HG02623 (cell line): ENCODE measurements around the gene DHX8.

Source experiments
- ATAC-seq: cut with Tn5 transposase; IDR thresholded peaks from one replicate; pipeline ENCODE4 v1.9.1; 2021; ENCODE audit warnings: moderate library complexity; ENCODE audit not compliant: unreplicated experiment

Gene DHX8

DNA sequence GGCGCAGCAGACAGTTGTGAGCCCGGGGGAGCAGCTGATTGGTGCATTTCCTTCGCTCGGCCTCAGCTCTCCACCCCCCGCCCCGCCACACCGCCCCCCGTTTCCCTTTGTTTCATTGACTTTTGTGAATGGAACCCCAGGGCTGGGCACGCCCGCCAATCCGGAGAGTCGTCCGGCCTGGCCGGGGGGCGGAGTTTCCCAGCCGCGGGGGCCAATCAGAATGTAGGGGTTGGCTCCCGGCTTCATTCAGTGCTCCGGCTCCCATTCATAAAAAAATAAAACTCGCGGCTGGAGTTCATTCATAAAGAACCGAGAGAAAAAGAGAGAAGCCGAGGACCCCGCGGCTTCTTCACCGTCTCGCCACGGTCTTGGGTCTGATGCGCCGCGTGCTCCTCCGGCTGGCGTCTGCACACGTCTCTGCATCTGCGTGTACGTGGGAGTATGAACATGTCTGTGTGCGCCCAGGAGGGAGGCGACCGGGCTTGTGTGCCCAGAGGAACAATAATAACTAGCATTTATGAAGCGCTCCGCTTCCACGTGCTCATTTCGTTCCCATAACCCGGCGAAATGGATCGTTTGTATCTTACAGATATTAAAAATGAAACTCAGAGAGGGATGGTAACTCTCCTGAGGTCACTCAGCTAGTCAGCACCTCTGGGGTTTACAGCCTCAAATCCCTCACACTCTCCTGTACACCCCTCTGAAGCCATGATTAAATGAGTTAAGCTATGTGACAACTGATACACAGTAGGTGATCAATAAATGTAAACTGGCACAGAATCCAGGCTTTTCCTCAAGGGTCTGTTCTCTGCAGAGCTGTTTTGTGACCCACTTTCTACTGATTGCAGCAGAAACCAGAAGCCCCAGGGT is 62.8 kb downstream of the DHX8 start, which contains the start of gene ETV4:
ETV4 (minus strand) TSS at position 22 of the 870 bp plus-strand sequence. CDS start 723 bp downstream, outside the sequence.
- ATAC-seq = peak; percentile 83

DNA sequence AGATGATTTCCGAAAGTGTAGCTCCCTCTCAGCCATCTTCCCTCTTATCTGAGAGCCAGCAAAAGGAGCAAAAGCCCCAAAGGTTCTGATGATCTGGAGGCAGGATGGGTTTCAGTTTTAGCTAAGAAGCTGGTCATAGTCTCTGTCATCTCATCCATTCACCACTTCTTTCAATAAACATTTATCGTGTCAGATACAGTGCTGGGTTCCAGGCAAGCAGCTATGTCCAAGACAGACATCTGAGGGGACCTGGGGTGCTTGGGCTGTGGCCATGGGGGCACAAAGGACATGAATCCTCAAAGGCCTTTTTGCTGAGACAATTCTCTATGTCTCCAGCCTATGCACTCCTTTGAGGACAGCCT is 63.4 kb downstream of the DHX8 start:
- ATAC-seq = no peak

DNA sequence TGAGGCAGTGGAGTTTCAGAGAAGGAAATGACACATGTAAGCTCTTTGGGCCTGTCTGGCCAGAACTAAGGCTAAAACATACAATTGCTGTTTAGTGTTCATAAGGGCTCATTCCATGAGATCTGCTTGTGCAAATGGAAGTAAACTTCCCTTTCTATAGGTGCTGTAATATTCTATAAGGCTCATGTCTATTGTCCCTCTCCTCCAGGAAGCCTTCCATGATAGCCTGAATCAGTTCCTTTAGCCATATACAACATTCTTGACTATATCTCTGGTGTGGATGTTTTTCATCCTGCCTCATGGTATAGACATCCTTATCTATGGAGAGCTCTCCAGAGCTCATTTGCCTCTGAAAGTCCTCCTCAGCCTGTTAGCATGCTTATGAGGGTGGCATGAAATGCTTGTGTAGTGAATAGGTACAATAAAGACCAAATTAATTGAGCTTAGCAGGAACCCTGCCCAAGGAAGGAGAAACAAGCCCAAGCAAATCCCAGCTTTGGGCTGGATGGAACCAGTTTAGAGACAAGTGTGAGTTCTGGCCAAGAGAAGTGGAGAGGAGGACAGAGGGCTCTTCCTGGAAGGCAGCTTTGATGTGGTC is 64.0 kb downstream of the DHX8 start:
- ATAC-seq = no peak

DNA sequence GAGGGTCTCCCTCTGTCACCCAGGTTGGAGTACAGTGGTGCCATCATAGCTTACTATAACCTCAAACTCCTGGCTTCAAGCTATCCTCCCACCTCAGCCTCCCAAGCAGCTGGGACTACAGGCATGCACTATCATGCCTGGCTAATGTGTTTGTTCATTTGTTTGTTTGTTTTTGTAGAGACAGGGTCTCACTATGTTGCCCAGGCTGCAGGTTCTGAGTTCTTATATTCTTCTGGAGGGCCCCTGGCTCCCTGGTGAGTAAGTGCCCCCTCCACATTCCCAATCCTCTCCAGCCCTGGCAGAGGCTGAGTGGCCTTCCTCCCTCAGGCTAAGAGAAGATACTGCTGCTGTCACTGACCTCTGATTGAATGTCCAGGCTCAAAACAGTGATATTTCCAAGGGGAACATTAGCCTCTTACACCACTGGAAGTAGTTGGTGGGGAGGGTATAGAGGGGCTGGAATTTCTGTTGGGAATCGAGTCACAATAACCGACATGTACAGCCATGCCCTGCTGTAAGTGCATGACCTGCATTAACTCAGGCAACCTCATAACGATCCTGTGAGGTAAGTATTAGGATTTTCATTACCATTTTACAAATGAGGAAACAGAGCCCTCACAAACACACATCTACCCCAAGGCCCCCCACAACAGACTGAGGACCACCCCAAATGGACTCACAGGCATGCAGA is 65.1 kb downstream of the DHX8 start:
- no peak for ATAC-seq

DNA sequence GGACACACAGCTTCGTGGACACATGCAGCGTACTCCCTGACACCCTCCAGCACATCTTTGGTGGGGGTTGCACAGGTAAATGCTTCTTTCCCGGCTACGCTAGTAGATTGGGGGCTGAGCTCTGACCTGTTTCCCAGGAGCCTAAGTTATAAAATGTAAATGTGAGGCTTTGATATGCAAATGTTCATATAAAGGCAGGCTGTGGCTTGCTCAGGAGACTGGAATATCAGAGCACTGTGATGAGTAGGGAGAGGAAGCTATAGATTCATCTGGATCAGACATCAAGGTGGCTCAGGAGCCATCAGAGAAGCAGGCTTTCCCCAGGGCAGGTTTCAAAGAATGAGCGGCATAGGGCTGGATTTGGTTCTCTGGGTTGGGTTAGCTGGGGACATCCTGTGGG is 65.7 kb downstream of the DHX8 start:
- ATAC-seq = no peak

DNA sequence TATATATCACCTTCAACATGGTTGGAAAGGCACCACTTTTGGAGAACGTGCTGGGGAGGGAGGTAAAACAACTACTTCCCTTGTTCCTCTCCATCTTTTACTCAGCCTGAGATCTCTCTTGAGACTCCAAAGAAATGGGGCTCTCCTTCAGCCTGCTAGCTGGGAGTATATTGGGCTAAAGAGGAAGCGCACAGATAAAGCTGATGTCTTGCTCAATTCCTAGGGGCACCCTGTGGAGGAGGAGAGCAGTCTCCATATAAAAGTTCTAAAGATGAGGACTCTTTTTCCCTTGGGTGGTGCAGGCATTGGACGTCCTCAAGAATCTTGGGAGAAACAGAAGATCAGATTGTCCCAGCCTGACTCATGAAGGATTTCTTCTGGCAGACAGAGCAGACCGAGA is 67.0 kb downstream of the DHX8 start:
- ATAC-seq = no peak

DNA sequence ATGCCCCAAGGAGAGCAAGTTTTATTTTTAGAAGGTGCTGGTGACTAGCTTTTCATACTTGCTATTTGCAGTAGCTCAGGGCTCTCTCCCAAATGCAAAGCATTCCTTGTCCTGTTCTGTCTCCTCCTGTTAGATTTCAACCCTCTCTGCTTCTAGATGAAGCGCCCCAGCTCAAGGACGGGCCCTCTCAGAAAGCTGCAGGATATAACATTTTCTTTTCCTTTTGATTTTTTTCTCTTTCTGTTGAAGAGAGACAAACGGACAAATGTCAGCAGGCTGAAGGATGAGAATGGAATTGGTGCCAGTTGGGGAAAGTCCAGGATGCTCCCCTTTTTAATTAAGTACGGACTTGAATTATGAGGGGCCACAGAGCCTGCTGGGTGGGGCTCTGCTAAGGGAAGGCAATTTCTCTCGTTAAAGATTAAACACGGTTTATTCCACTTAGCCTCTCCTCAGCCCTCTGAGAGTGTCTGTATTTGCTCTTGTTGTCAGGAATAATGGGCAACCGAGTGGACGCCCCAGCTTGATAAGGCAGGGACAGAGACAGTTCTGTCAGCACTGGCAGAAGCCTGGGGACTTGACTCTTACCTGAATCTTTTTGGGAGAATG is 68.6 kb downstream of the DHX8 start:
- no peak for ATAC-seq

DNA sequence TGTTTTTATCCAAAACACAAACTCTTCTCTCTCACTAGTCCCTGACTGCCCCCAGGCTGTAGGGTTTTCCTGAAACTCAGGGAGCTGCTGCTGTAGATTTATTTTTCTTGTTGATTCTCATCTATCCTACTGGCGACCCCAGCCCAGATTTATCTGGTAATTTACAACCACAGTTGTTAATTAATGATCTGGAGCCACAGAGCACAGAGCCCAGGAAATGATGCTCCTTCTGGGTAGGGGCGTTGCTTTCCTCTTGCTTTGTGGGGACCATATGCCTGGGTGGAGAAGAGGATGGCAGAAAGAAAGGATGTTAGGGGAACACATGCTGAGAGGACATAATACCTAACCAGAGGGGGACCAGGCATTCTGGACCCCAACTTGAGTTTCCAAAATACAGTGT is 69.8 kb downstream of the DHX8 start:
- ATAC-seq = no peak

DNA sequence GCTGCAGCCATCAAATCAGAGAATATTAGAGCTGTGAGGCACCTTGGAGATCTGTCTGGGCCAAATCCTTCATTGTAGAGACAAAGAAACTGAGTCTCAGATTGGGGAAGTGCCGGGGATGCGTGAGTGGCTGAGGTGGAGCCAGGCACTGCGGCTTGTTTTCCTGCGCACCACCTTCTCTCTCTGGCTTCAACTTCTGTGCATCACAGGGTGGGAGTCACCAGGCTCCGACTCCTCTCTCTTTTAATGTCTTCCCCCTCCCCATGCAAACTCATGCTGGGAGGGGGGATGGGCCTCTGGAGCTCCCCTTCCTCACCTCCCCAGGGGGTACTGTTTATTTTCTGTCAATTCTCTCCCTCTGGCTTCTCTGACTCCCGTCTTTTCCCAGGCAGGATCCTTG is 71.1 kb downstream of the DHX8 start:
- ATAC-seq = no peak

DNA sequence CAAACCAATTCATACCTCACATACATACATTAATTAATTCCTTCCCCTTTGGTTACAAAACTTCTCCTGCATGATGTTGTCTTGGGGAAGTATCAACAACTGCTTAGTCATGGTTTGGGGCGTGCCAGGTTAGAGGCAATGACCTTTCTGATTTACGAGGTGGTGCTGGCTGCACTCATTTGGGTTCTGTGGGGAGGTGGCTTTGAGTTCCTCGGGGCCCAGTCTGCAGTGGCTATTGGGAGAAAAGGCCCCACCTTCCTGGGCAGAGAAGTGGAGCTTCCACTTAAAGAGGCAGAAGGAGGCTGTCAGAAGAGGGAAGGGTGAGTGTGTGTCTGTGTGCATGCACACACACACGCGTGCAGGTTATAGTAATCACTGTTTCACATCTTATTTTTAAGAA is 72.5 kb downstream of the DHX8 start:
- no peak for ATAC-seq

DNA sequence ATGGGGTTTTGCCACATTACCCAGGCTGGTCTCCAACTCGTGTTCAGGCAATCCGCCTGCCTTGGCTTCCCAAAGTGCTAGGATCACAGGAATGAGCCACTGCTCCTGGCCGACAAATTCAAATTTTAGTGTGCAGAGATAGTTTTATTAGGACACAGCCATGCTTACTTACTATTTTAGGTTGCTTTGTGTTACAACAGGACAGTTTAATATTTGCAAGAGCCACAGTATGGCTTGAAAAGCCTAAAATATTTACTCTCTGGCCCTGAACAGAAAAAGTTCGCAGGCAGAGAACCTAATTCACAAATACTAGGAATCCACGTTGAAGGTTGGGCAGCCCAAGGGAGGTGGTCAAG is 75.0 kb downstream of the DHX8 start:
- no peak for ATAC-seq

DNA sequence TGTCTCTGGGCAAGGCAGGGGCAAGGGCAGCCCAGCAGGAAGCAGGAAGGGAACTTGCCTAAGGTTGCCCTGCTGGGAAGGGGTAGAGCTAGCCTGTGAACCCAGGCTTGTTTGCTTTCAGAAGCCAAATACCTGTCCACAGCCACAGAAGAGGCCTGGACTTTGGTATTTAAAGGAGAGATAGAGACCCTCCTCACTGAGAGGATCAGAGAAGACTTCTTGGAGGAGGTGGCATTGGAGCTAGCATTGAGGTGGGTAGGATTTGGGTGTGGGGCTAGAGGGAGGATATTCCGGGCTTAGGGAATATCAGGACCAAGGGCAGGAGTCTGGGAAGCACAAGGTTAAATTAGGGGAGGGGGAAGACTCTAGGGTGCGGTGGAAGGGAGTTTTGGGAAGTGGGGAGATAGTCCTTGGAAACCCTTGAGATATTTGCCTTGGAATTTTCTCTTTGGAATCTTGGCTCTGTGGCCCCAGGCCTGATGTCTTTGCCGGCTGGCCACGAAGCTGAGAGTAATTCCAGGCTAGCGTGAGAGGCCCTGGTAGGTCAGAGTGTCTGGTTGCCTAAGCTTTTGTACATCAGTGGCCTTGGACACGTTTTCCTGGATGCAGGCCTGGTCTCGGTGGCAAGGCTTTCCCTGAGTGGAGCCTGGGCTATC is 75.5 kb downstream of the DHX8 start:
- no peak for ATAC-seq

DNA sequence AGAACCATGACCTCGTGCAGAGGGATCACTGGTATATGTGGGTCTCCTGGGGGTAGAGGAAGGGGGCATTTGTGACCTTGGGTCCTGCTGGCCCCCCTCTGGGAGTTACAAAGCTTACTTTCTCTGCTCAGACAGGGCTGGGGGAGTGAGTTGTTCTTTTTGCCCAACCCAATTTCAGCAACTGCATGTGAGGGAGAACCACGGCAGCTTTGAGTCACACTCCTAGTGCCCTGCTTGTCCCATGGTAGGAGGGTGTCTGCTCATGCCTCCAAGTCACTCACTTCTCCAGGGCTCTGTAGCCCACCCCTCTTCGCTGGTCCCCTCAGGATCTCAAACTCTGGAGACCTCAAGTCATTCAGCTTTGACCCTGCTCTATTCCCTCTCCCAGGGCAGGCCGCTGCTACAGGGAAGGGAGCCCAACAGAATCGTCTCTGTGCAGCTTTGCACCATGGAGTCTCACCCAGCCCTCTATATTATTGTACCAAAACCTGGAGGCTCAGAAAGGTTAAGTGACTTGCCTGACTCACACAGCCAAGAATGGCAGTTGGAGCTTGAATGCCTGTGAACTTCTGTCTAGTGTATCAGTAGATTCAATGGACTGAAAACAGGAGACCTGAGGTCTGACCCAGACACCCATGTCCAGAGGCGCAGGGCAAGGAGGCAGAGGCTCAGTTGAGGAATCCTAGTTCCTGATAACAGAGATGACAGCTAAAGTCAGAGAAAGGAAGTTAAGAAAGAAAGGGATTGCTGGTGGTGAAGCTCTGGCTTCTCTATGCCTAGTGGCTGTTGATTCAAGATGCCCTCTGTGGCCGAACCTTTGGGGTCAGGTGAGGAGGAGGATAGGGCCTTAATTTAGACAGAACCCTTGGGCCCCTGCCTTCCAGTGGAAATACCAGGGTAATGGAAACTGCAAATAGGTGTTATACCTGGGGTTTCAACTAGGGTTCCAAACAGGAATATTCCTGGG is 77.0 kb downstream of the DHX8 start:
- no peak for ATAC-seq

DNA sequence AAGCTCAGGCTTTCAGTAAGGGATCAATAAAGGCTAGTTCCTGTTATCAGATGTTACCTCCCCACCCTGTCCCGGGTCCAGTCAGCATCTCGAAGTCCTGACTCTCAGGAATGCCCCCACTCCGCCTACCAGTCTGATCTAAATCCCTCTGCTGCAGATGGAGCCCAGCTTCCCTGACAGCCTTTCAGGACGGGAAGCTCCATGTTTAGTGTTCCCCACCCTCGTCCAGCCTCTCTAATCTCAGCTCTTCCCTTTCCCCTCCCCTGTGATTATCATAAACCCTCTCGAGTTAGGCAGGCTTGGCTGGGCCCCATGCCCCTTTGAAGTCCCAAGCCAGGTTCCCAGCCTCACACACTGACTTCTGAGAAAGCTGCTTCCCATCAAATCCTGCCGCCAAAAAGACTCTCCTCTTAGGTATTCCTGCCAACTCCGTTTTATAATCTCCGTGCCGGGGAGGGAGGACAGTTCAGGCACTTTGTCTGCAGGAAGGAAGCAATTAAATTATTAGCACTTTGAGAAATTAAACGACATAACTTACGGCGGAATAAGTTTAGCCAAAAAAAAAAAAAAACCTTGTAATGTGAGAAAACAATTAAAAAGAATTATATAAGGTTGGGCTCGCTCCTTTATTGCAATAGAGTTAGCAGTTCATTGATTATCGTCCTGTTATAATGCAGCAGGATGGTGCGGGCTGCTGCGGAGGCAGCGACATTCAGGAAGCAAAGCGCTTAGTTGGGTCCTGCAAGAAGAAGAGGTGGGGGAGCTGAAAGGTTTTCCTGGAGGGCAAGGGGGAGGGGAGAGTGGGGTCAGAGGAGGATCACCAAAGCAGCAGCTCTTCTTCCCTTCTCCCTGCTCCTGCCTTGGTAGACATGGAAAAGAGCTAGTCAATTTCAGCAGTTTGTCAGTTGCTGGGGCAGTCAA is 79.2 kb downstream of the DHX8 start:
- ATAC-seq = no peak

DNA sequence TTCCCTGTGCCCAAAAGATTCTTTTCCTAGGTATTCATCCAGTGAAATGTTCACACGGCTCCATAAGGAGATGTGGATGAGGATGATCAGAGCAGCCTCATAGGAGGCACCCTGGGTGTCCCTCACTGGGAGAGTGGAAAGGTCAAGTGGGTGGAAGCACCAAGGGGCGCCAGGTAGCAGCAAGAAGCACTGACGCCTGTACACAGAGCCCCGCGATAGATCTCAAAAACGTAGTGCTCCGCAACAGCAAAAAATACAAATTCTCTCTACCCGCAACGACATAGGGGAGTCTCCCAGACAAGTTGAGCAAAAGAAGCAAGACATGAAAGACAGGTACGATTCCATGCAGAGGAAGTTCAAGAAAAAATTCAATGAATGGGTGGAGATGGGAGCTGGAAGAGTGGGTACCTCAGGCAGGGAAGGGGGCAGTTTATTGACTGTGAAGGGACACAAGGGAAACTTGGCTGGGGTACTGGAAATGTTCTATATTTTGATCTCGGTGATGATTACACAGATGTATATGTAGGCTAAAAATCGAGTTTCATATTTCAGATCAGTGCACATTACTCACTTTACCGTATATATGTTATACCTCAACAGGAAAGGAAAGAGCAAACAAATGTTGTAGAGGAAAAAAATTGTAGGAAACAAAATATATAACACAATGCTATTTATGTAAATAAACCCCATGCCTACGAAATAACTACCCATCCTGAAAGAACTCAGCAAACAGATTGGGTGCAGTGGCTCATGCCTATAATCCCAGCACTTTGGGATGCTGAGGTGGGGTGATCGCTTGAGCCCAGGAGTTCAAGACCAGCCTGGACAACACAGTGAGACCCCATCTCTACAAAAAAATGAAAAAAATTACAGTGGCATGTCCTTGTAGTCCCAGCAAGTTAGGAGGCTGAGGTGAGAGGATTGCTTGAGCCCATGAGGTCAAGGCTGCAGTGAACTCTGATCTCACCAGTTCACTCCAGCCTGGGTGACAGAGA is 80.1 kb downstream of the DHX8 start:
- ATAC-seq = no peak

DNA sequence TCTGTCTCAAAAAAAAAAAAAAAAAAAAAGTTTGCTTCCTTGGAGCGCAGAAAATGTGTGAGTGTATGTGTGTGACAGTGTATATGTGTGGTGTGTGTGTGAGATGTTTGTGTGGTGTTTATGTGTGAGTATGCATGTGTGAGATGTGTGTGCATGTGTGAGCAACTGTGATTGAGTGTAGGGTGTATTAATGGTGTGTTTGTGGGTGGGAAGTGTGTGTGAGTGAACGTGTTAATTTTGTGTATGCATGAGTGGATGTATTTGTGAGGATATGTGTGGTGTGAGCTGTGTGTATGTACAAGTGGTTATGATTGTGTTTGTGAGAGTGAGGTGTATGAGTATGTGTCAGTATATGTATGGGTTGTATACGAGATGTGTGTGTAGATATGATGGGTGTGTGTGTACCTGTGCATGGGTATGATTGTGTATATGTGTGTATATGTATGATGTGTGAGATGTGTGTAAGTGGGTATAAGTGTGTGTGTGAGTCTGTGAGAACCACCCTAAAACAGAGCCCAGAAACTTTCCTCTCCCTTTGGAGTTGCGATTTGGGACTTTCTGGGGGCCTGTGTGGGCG is 84.8 kb downstream of the DHX8 start:
- ATAC-seq = no peak

DNA sequence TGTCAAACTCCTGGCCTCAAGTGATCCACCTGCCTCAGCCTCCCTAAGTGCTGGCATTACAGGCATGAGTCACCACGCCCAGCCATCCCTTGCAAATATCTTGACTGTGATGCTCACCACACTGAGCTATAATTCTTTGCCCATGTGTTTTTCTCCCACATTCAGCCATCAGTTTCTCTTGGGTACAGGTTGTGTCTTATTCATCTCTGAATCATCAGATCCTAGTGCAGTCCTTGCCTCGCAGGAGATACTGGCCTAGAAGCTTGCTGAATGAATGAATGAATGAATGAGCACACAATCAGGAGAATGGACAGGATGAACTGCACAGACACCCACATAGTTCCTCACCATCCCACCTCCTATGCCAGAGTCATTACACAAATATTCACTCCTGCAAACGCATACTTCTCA is 86.7 kb downstream of the DHX8 start:
- ATAC-seq = no peak
